Gastrocnemius medialis (tissue), 4 donors: ENCODE results near the gene MAP3K10.
"Not testable (repeated sequence)": the region's sequence is repeated elsewhere in the genome, so short reads cannot be mapped to it uniquely, and the experiment has no call there.

Experiments used
- CTCF ChIP-seq, 5 experiments: fragments of 450-650 bp in 3 of 5; fragments of 200-600 bp in 2 of 5; sonication (generic) in 2 of 5; IDR thresholded peaks in 4 of 5; conservative IDR thresholded peaks in 1 of 5; 1 replicate in 4 of 5; 2 replicates in 1 of 5; pipeline ENCODE4 v1.5.1; 2016 to 2019; ENCODE audit warnings: antibody characterized with exemption in 5 of 5, mild to moderate bottlenecking in 3 of 5, moderate library complexity in 3 of 5
- POLR2A ChIP-seq, 2 donors: fragments of 450-650 bp; IDR thresholded peaks; one replicate each; pipeline ENCODE4 v1.6.1; 2017; ENCODE audit warnings: antibody characterized with exemption in 2 of 2, mild to moderate bottlenecking in 2 of 2, moderate library complexity in 2 of 2

DNA sequence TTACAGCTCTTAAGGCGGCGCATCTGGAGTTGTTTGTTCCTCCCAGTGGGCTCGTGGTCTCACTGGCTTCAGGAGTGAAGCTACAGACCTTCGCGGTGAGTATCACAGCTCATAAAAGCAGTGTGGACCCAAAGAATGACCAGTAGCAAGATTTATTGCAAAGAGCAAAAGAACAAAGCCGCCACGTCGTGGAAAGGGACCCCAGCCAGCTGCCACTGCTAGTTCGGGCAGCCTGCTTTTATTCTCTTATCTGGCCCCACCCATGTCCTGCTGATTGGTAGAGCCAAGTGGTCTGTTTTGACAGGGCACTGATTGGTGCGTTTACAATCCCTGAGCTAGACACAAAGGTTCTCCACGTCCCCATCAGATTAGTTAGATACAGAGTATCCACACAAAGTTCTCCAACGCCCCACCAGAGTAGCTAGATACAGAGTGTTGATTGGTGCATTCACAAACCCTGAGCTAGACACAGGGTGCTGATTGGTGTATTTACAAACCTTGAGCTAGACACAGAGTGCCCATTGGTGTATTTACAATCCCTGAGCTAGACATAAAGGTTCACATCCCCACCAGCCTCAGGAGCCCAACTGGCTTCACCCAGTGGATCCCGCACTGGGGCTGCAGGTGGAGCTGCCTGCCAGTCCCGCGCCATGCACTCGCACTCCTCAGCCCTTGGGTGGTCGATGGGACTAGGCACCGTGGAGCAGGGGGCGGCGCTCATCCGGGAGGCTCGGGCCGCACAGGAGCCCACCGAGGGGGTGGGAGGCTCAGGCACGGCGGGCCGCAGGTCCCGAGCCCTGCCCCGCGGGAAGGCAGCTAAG is 21.5 kb upstream of the MAP3K10 start:
- TF ChIP-seq CTCF (IDR thresholded peaks at IDR 0.05 in 4 of 5, conservative IDR thresholded peaks at IDR 0.05 in 1 of 5); POLR2A (IDR thresholded peaks at IDR 0.05): not testable (repeated sequence)
